ENCODE measurements around the gene SMTNL1. TPM values are rescaled to one million over a fixed set of nuclear protein-coding genes. Genes with fewer than 3 reads are reported as not detected.

SMTNL1 gene
- total RNA-seq, 4 donors from 2014 or later, result not detected

- H3K4me1 ChIP-seq, result peaks cover 0 to 15% (median 0%) of the 10 kb centered on the region in 3 donors
- peaks cover 0 to 27% (median 0%) of the 10 kb centered on the region in 3 donors for H3K36me3 ChIP-seq
- no peak for DNase-seq
- H3K9me3 ChIP-seq, result no peaks in the 10 kb centered on the region
- no peak overlapping the region for H3K27ac ChIP-seq
- WGBS, 2 donors, result 35 to 70% methylated on average over 2 to 3 of the region's 6 CpGs
- no peak overlapping the region for H3K4me3 ChIP-seq
- no peaks in the 10 kb centered on the region for H3K27me3 ChIP-seq
- intact Hi-C loops (cut with DNase I), result no loop called here
- TF ChIP-seq POLR2A (IDR thresholded peaks at IDR 0.05) (no peak), CTCF (IDR thresholded peaks at IDR 0.05) (no peak)
Observed at GRCh38 chr11:57543593-57543992, 6.2 kb downstream of the SMTNL1 start.

- Histone ChIP-seq H3K36me3 (peaks cover 0 to 34% (median 5%) of the 10 kb centered on the region in 3 donors), H3K27ac (no peak overlapping the region)
- intact Hi-C loops (cut with DNase I), result no loop called here
Observed at GRCh38 chr11:57544566-57544965, 7.2 kb downstream of the SMTNL1 start.

GRCh38 chr11:57545883-57546282 lies 8.5 kb downstream of the SMTNL1 start:
- H3K36me3 ChIP-seq, result peaks cover 0 to 46% (median 10%) of the 10 kb centered on the region in 3 donors
- H3K4me1 ChIP-seq, result peaks cover 0 to 15% (median 0%) of the 10 kb centered on the region in 3 donors
- 80% methylated on average over 1 of the region's 13 CpGs; no CpG with 5 or more reads in 1 of the 2 donors for WGBS, 2 donors
- H3K27me3 ChIP-seq, result no peaks in the 10 kb centered on the region
- H3K9me3 ChIP-seq, result no peaks in the 10 kb centered on the region
- H3K27ac ChIP-seq, result no peak overlapping the region
- TF ChIP-seq CTCF (IDR thresholded peaks at IDR 0.05) (no peak), POLR2A (IDR thresholded peaks at IDR 0.05) (no peak)
- intact Hi-C loops (cut with DNase I), result no loop called here
- no peak overlapping the region for H3K4me3 ChIP-seq
- DNase-seq, result no peak

More at GRCh38 chr11:57544566-57544965, 7.2 kb downstream of the SMTNL1 start:
- Histone ChIP-seq H3K4me3 (no peak overlapping the region), H3K27me3 (no peaks in the 10 kb centered on the region), H3K4me1 (peaks cover 0 to 15% (median 0%) of the 10 kb centered on the region in 3 donors), H3K9me3 (no peaks in the 10 kb centered on the region)
- TF ChIP-seq POLR2A (IDR thresholded peaks at IDR 0.05), result no peak
- no peak for TF ChIP-seq CTCF (IDR thresholded peaks at IDR 0.05)
- 79 to 92% methylated on average over 6 of the region's 6 CpGs for WGBS, 2 donors
- DNase-seq, result no peak

DNA sequence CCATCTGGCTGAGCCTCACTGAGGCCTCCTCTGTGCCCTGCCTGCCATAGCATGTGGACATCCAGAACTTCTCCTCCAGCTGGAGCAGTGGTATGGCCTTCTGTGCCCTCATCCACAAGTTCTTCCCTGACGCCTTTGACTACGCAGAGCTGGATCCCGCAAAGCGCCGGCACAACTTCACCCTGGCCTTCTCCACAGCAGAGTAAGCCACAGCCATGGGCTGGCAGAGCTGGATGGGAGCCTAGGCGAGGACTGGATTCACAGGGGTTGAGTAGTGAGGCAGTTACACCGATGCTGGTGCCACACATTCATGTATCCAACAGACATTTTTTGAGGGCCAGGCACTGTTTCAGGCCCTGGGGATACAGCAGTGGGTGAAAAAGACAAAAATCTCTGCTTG lies 9.1 kb downstream of the SMTNL1 start:
- peaks cover 0 to 15% (median 0%) of the 10 kb centered on the region in 3 donors for H3K4me1 ChIP-seq
- DNase-seq, result no peak
- H3K9me3 ChIP-seq, result no peaks in the 10 kb centered on the region
- TF ChIP-seq CTCF (IDR thresholded peaks at IDR 0.05) (no peak), POLR2A (IDR thresholded peaks at IDR 0.05) (no peak)
- WGBS, 2 donors, result 93% methylated on average over 3 of the region's 7 CpGs; no CpG with 5 or more reads in 1 of the 2 donors
- peaks cover 0 to 52% (median 12%) of the 10 kb centered on the region in 3 donors for H3K36me3 ChIP-seq
- no peak overlapping the region for H3K27ac ChIP-seq
- intact Hi-C loops (cut with DNase I), result no loop called here
- H3K4me3 ChIP-seq, result no peak overlapping the region
- H3K27me3 ChIP-seq, result no peaks in the 10 kb centered on the region

GRCh38 chr11:57546869-57547475 lies 9.6 kb downstream of the SMTNL1 start:
- TF ChIP-seq CTCF (IDR thresholded peaks at IDR 0.05) (no peak), POLR2A (IDR thresholded peaks at IDR 0.05) (no peak)
- H3K4me3 ChIP-seq, result no peak overlapping the region
- peaks cover 0 to 15% (median 0%) of the 10 kb centered on the region in 3 donors for H3K4me1 ChIP-seq
- H3K27ac ChIP-seq, result no peak overlapping the region
- no peaks in the 10 kb centered on the region for H3K9me3 ChIP-seq
- no peaks in the 10 kb centered on the region for H3K27me3 ChIP-seq
- WGBS, 2 donors, result 49 to 56% methylated on average over 5 of the region's 5 CpGs
- DNase-seq, result no peak
- intact Hi-C loops (cut with DNase I), result no loop called here
- H3K36me3 ChIP-seq, result peaks cover 0 to 57% (median 17%) of the 10 kb centered on the region in 3 donors

All from esophagus squamous epithelium (tissue), 5 donors.